Measurements from ENCODE around the gene GRB10.

DNA sequence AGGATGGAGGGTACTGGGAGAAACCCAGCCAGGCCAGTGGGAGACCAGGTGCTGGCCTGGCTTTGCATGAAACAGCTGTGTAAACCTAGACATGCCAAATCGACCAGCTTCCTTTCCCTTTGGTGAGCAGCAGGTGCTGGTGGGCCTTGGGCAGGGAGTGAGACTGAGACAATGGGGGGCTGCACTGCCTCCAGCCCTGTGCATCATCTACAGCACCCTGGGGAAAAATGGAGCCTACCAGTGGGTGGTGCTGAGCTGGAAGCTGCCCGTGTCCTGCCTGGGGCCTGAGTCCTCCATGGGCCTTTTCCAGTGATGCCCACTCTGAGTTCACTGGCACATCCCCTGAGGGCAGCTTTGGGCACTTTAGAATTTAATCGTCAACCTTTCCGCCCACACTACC lies 198.3 kb downstream of the GRB10 start:
- TF ChIP-seq POLR2AphosphoS5 (IDR thresholded peaks at IDR 0.05; ENCODE audit: low read depth, low read length), result no peak
- TF ChIP-seq POLR2A (IDR thresholded peaks at IDR 0.05; ENCODE audit: low read depth, low read length), result no peak
- no peak for TF ChIP-seq PAX5 (IDR thresholded peaks at IDR 0.05; ENCODE audit: insufficient read depth, low read length, severe bottlenecking)
- no peak for TF ChIP-seq TAF1 (IDR thresholded peaks at IDR 0.05; ENCODE audit: low read depth, low read length)
- TF ChIP-seq POU2F2 (IDR thresholded peaks at IDR 0.05; ENCODE audit: low read depth, low read length), result no peak
- TF ChIP-seq SPI1 (IDR thresholded peaks at IDR 0.05; ENCODE audit: low read depth, low read length), result no peak

All from GM12891 (cell line).